Esophagus muscularis mucosa (tissue), 4 donors: Measurements from ENCODE around the gene NXN. TPM values are rescaled to one million over a fixed set of nuclear protein-coding genes. Genes with fewer than 3 reads are reported as not detected.
A peak's percentile ranks its signal among the peaks of the same experiment; 100 is the strongest.
"Not testable (repeated sequence)": the region's sequence is repeated elsewhere in the genome, so short reads cannot be mapped to it uniquely, and the experiment has no call there.

Experiments used
- DNase-seq: peaks from one replicate; pipeline ENCODE4 v3.0.0-alpha.2; 2017; ENCODE audit errors: extremely low spot score
- H3K27ac ChIP-seq, 4 donors: fragments of 200-600 bp; sonication (generic); replicated peaks in 1 of 4; 1 replicate in 3 of 4; 2 replicates in 1 of 4; pipeline ENCODE4 v1.5.1; 2016 to 2019; ENCODE audit warnings: mild to moderate bottlenecking in 1 of 4
- H3K27me3 ChIP-seq, 4 donors: fragments of 200-600 bp; sonication (generic); one replicate each; pipeline versions ENCODE4 v1.5.1 to v1.6.0; 2016 to 2019
- H3K36me3 ChIP-seq, 4 donors: fragments of 200-600 bp; sonication (generic); one replicate each; pipeline ENCODE4 v1.5.1; 2016 to 2019
- H3K4me1 ChIP-seq, 4 donors: fragments of 200-600 bp; sonication (generic); one replicate each; pipeline ENCODE4 v1.5.1; 2016 to 2019
- H3K4me3 ChIP-seq, 4 donors: fragments of 200-600 bp; sonication (generic); 1 replicate in 2 of 4; 2 replicates in 2 of 4; pipeline ENCODE4 v1.5.1; 2016 to 2019; ENCODE audit warnings: mild to moderate bottlenecking in 4 of 4, moderate library complexity in 1 of 4
- H3K9me3 ChIP-seq, 4 donors: fragments of 200-600 bp; sonication (generic); 1 replicate in 3 of 4; 2 replicates in 1 of 4; pipeline ENCODE4 v1.5.1; 2016 to 2019
- CTCF ChIP-seq, 3 experiments: fragments of 200-600 bp in 2 of 3; fragments of 450-650 bp in 1 of 3; sonication (generic) in 2 of 3; IDR thresholded peaks; one replicate each; pipeline ENCODE4 v1.5.1; 2017 to 2019; ENCODE audit warnings: antibody characterized with exemption in 3 of 3, mild to moderate bottlenecking in 2 of 3, moderate library complexity in 1 of 3
- EP300 ChIP-seq: sonication (generic); formaldehyde crosslinking; IDR thresholded peaks from one replicate; pipeline ENCODE4 v1.6.1; 2017; ENCODE audit warnings: antibody characterized with exemption
- POLR2A ChIP-seq: fragments of 450-650 bp; IDR thresholded peaks from one replicate; pipeline ENCODE4 v1.6.1; 2017; ENCODE audit warnings: antibody characterized with exemption, moderate library complexity, mild to moderate bottlenecking, low read depth
- POLR2AphosphoS5 ChIP-seq, 2 donors: sonication (generic); formaldehyde crosslinking; IDR thresholded peaks; one replicate each; pipeline ENCODE4 v1.6.1; 2017; ENCODE audit warnings: antibody characterized with exemption in 2 of 2
- WGBS: methylation state at CpG from one replicate; pipeline ENCODE4 v1.1.5; 2018; 5-methylcytosine and 5-hydroxymethylcytosine counted together
- intact Hi-C: fragments of 100-400 bp; cut with DNase I; formaldehyde crosslinking; loops from one replicate; pipeline ENCODE4 v1.15.1; 2023
- total RNA-seq, 4 donors: library from RNA; depleted of rRNA; stranded (reverse); fragments of >200 nt; gene quantifications; one replicate each; pipeline versions ENCODE4 v1.1.0 to v1.2.1, GENCODE V29; 2016

NXN gene
- total RNA-seq, 4 donors from 2014 or later, result 37.0 to 65.6 (median 49.8) TPM

GRCh38 chr17:846901-847843, 132.4 kb downstream of the NXN start:
- no peak for DNase-seq
- no peaks in the 10 kb centered on the region for H3K36me3 ChIP-seq
- peak overlapping the region; percentile 43 to 52 (median 48) for H3K4me3 ChIP-seq
- intact Hi-C loops, result no loop called here
- no peaks in the 10 kb centered on the region for H3K9me3 ChIP-seq
- H3K4me1 ChIP-seq, result peaks cover 28 to 60% (median 51%) of the 10 kb centered on the region in 4 donors
- TF ChIP-seq POLR2A, result no peak
- no peak for TF ChIP-seq CTCF (IDR thresholded peaks at IDR 0.05)
- TF ChIP-seq EP300, result no peak
- TF ChIP-seq POLR2AphosphoS5 (IDR thresholded peaks at IDR 0.05), result peak in 1 of 2 donors; percentile 37
- no peaks in the 10 kb centered on the region for H3K27me3 ChIP-seq
- H3K27ac ChIP-seq, result peak overlapping the region; percentile 64 to 81 (median 70)
- 29% methylated on average over 31 of the region's 32 CpGs for WGBS

- peaks cover 2 to 13% (median 8%) of the 10 kb centered on the region in 4 donors for H3K4me1 ChIP-seq
- intact Hi-C loops, result no loop called here
- no peaks in the 10 kb centered on the region for H3K36me3 ChIP-seq
- no peak for TF ChIP-seq EP300
- TF ChIP-seq CTCF (IDR thresholded peaks at IDR 0.05), result no peak
- no peak for TF ChIP-seq POLR2A
- no peak for TF ChIP-seq POLR2AphosphoS5 (IDR thresholded peaks at IDR 0.05)
- H3K9me3 ChIP-seq, result no peaks in the 10 kb centered on the region
- H3K27me3 ChIP-seq, result no peaks in the 10 kb centered on the region
- H3K27ac ChIP-seq, result no peak overlapping the region
- no peak for DNase-seq
- no peak overlapping the region for H3K4me3 ChIP-seq
- 80% methylated on average over 32 of the region's 33 CpGs for WGBS
These were observed 138.3 kb downstream of the NXN start for GRCh38 chr17:841313-841712.

- Histone ChIP-seq H3K36me3 (no peaks in the 10 kb centered on the region), H3K4me1 (peaks cover 0 to 25% (median 16%) of the 10 kb centered on the region in 4 donors), H3K27ac (no peak overlapping the region), H3K9me3 (no peaks in the 10 kb centered on the region), H3K27me3 (no peaks in the 10 kb centered on the region), H3K4me3 (no peak overlapping the region)
- intact Hi-C loops, result no loop called here
- TF ChIP-seq POLR2AphosphoS5 (IDR thresholded peaks at IDR 0.05), result no peak
- no peak for DNase-seq
- WGBS, result 97% methylated on average over 11 of the region's 11 CpGs
These were observed 141.1 kb downstream of the NXN start for GRCh38 chr17:838486-838885.

- Histone ChIP-seq H3K27ac (peak overlapping the region; percentile 73 to 77 (median 75)), H3K4me3 (no peak overlapping the region), H3K9me3 (no peaks in the 10 kb centered on the region), H3K4me1 (peaks cover 0 to 25% (median 16%) of the 10 kb centered on the region in 4 donors), H3K36me3 (no peaks in the 10 kb centered on the region), H3K27me3 (no peaks in the 10 kb centered on the region)
- 82% methylated on average over 9 of the region's 9 CpGs for WGBS
- no peak for TF ChIP-seq CTCF (IDR thresholded peaks at IDR 0.05)
- no peak for TF ChIP-seq POLR2A
- no peak for TF ChIP-seq POLR2AphosphoS5 (IDR thresholded peaks at IDR 0.05)
- TF ChIP-seq EP300, result no peak
- intact Hi-C loops, result no loop called here
- DNase-seq, result no peak
These were observed 143.4 kb downstream of the NXN start for GRCh38 chr17:836151-836550.

- intact Hi-C loops, H3K36me3 ChIP-seq, H3K9me3 ChIP-seq, H3K27me3 ChIP-seq, H3K4me3 ChIP-seq, DNase-seq: not testable (repeated sequence)
- H3K27ac ChIP-seq, result peak overlapping the region; percentile 73 to 77 (median 75)
- peaks cover 0 to 25% (median 16%) of the 10 kb centered on the region in 4 donors for H3K4me1 ChIP-seq
- 88% methylated on average over 12 of the region's 27 CpGs for WGBS
These were observed 143.9 kb downstream of the NXN start for GRCh38 chr17:835721-836120.
